A549 (cell line): ENCODE results near the gene MEF2B. TPM values are rescaled to one million over a fixed set of nuclear protein-coding genes. Genes with fewer than 3 reads are reported as not detected.

Experiments used
- ATAC-seq, 2 experiments: fragments of 200-7000 bp in 1 of 2; fragments of >200 bp in 1 of 2; cut with Nextera tagmentation in 1 of 2; cut with Tn5 transposase in 1 of 2; 3 replicates each; pipeline versions ENCODE4 v1.8.0 to v1.9.1; 2018 to 2020; ENCODE audit warnings: mild to moderate bottlenecking in 1 of 2, moderate library complexity in 1 of 2
- CTCF ChIA-PET: fragments of 300-600 bp; sonication (Branson Sonifier 250); formaldehyde crosslinking; extraction: SDS; loops from one replicate; lab custom pipeline; 2021; ENCODE audit warnings: antibody characterized with exemption, inconsistent platforms; lab: Yijun Ruan, JAX
- POLR2A ChIA-PET: fragments of 350-600 bp; formaldehyde crosslinking; extraction: SDS; loops from one replicate; lab custom pipeline; 2021; ENCODE audit warnings: antibody characterized with exemption, inconsistent platforms; lab: Yijun Ruan, JAX
- DNase-seq, 2 experiments: peaks; one replicate each; pipeline versions ENCODE4 v3.0.0 to v3.0.0-alpha.2; 2011 to 2016; ENCODE audit warnings: low read depth in 1 of 2, low spot score in 1 of 2
- FAIRE-seq: peaks from 2 replicates; lab custom pipeline; 2011; peaks lifted over from hg19 to GRCh38; lab: Jason Lieb, UNC
- H3K27ac ChIP-seq, 2 experiments: fragments of >200 bp; sonication (Bioruptor Twin); formaldehyde crosslinking; 3 replicates each; pipeline ENCODE4 v1.5.1; 2016 to 2017
- H3K4me1 ChIP-seq: fragments of >200 bp; sonication (Bioruptor Twin); formaldehyde crosslinking; 3 replicates; pipeline ENCODE4 v1.6.1; 2016
- H3K4me2 ChIP-seq: fragments of >200 bp; sonication (Bioruptor Twin); formaldehyde crosslinking; 3 replicates; pipeline ENCODE4 v1.6.1; 2016
- H3K4me3 ChIP-seq: fragments of >200 bp; sonication (Bioruptor Twin); formaldehyde crosslinking; 3 replicates; pipeline ENCODE4 v1.5.1; 2016
- H3K9me3 ChIP-seq: fragments of >200 bp; sonication (Bioruptor Twin); formaldehyde crosslinking; 3 replicates; pipeline ENCODE4 v1.6.1; 2016
- ATOH8 ChIP-seq: fragments of 250-450 bp; sonication (Bioruptor Pico); IDR thresholded peaks from 2 replicates; pipeline ENCODE4 v1.5.0; 2020; ENCODE audit warnings: low read depth, mild to moderate bottlenecking, moderate library complexity
- CBX2 ChIP-seq: fragments of 200-600 bp; sonication (generic); IDR thresholded peaks from 2 replicates; pipeline ENCODE4 v1.6.1; 2016; ENCODE audit warnings: low read depth, mild to moderate bottlenecking, borderline replicate concordance
- CBX8 ChIP-seq: fragments of 200-600 bp; sonication (generic); IDR thresholded peaks from 2 replicates; pipeline ENCODE4 v1.6.1; 2016
- CEBPB ChIP-seq, 2 experiments: fragments of >200 bp in 1 of 2; sonication (Bioruptor Twin) in 1 of 2; formaldehyde crosslinking in 1 of 2; IDR thresholded peaks; 2 replicates each; pipeline ENCODE4 v1.6.1; 2012 to 2016
- CHD4 ChIP-seq: fragments of 200-600 bp; sonication (generic); IDR thresholded peaks from 2 replicates; pipeline ENCODE4 v1.6.1; 2016; ENCODE audit warnings: antibody characterized with exemption, mild to moderate bottlenecking, borderline replicate concordance
- EHF ChIP-seq: fragments of 250-450 bp; sonication (Bioruptor Pico); IDR thresholded peaks from 2 replicates; pipeline ENCODE4 v1.5.0; 2020; ENCODE audit warnings: mild to moderate bottlenecking
- ELK1 ChIP-seq: fragments of 150-350 bp; IDR thresholded peaks from 2 replicates; pipeline ENCODE4 v1.6.1; 2014; ENCODE audit warnings: low read depth, mild to moderate bottlenecking, low read length
- FOSB ChIP-seq: fragments of 250-450 bp; sonication (Bioruptor Pico); IDR thresholded peaks from 2 replicates; pipeline ENCODE4 v1.5.0; 2020; ENCODE audit warnings: mild to moderate bottlenecking, moderate library complexity
- FOSL2 ChIP-seq, 2 experiments: fragments of 450-650 bp in 1 of 2; fragments of >200 bp in 1 of 2; sonication (Bioruptor Twin) in 1 of 2; formaldehyde crosslinking; IDR thresholded peaks; 2 replicates each; pipeline versions ENCODE4 v1.5.0 to v1.6.1; 2016 to 2020; ENCODE audit warnings: mild to moderate bottlenecking in 1 of 2, moderate library complexity in 1 of 2
- FOXS1 ChIP-seq: fragments of 250-450 bp; sonication (Bioruptor Pico); IDR thresholded peaks from 2 replicates; pipeline ENCODE4 v1.5.0; 2020; ENCODE audit warnings: mild to moderate bottlenecking, moderate library complexity
- GATA3 ChIP-seq: IDR thresholded peaks from 2 replicates; pipeline ENCODE4 v1.6.1; 2012; ENCODE audit warnings: borderline replicate concordance
- HOXB13 ChIP-seq: fragments of 250-450 bp; sonication (Bioruptor Pico); IDR thresholded peaks from 2 replicates; pipeline ENCODE4 v1.5.0; 2020; ENCODE audit warnings: low read depth, mild to moderate bottlenecking, moderate library complexity
- HOXB5 ChIP-seq: fragments of 250-450 bp; sonication (Bioruptor Pico); IDR thresholded peaks from 2 replicates; pipeline ENCODE4 v1.5.0; 2020; ENCODE audit warnings: mild to moderate bottlenecking, moderate library complexity
- JUN ChIP-seq, 2 experiments: fragments of >200 bp; sonication (Bioruptor Twin); formaldehyde crosslinking; IDR thresholded peaks; 2 replicates in 1 of 2; 3 replicates in 1 of 2; pipeline ENCODE4 v1.6.1; 2016 to 2017
- JUNB ChIP-seq: fragments of >200 bp; sonication (Bioruptor Twin); formaldehyde crosslinking; IDR thresholded peaks from 2 replicates; pipeline ENCODE4 v1.6.1; 2016
- KDM5A ChIP-seq: fragments of 200-600 bp; sonication (generic); IDR thresholded peaks from 2 replicates; pipeline ENCODE4 v1.6.1; 2016; ENCODE audit warnings: antibody characterized with exemption, mild to moderate bottlenecking
- MAX ChIP-seq: IDR thresholded peaks from 2 replicates; pipeline ENCODE4 v1.6.1; 2012
- MAZ ChIP-seq: fragments of 150-350 bp; IDR thresholded peaks from 2 replicates; pipeline ENCODE4 v1.6.1; 2014; ENCODE audit warnings: antibody characterized with exemption, low read depth, low read length, borderline replicate concordance
- NFE2L2 ChIP-seq: fragments of 150-350 bp; conservative IDR thresholded peaks from 2 replicates; pipeline ENCODE4 v1.6.1; 2014; ENCODE audit warnings: low read length
- NPAS2 ChIP-seq: fragments of 250-450 bp; sonication (Bioruptor Pico); IDR thresholded peaks from 2 replicates; pipeline ENCODE4 v1.8.0; 2022; ENCODE audit warnings: mild to moderate bottlenecking, moderate library complexity, borderline replicate concordance
- POLR2A ChIP-seq: IDR thresholded peaks from 2 replicates; pipeline ENCODE4 v1.6.1; 2012; ENCODE audit warnings: mild to moderate bottlenecking, low read length
- RCOR1 ChIP-seq: fragments of 150-350 bp; IDR thresholded peaks from 2 replicates; pipeline ENCODE4 v1.6.1; 2014; ENCODE audit warnings: antibody characterized with exemption, low read length, low read depth
- RFX5 ChIP-seq: fragments of 450-650 bp; IDR thresholded peaks from 2 replicates; pipeline ENCODE4 v1.7.1; 2014; ENCODE audit warnings: antibody characterized with exemption, mild to moderate bottlenecking, moderate library complexity
- RNF2 ChIP-seq: fragments of 200-600 bp; sonication (generic); IDR thresholded peaks from 2 replicates; pipeline ENCODE4 v1.6.1; 2016; ENCODE audit warnings: low read depth, mild to moderate bottlenecking, antibody characterized with exemption, moderate library complexity, borderline replicate concordance
- SMC3 ChIP-seq: fragments of >200 bp; sonication (Bioruptor Twin); formaldehyde crosslinking; IDR thresholded peaks from 3 replicates; pipeline ENCODE4 v1.6.1; 2018; ENCODE audit warnings: inconsistent platforms
- SREBF2 ChIP-seq: fragments of 450-650 bp; IDR thresholded peaks from 2 replicates; pipeline ENCODE4 v1.6.1; 2014; ENCODE audit warnings: mild to moderate bottlenecking, moderate library complexity
- TFCP2L1 ChIP-seq: fragments of 250-450 bp; sonication (Bioruptor Pico); IDR thresholded peaks from 2 replicates; pipeline ENCODE4 v1.5.0; 2021; ENCODE audit warnings: mild to moderate bottlenecking
- TP53 ChIP-seq: fragments of 250-450 bp; sonication (Bioruptor Pico); IDR thresholded peaks from 2 replicates; pipeline ENCODE4 v1.5.0; 2021; ENCODE audit warnings: mild to moderate bottlenecking, moderate library complexity
- ZC3H11A ChIP-seq: fragments of 450-650 bp; IDR thresholded peaks from 2 replicates; pipeline ENCODE4 v1.6.1; 2014; ENCODE audit warnings: antibody characterized with exemption, mild to moderate bottlenecking
- ZNF302 ChIP-seq: fragments of 250-450 bp; sonication (Bioruptor Pico); IDR thresholded peaks from 2 replicates; pipeline ENCODE4 v1.9.0; 2021; ENCODE audit warnings: inconsistent platforms, mild to moderate bottlenecking, moderate library complexity
- ZSCAN20 ChIP-seq: fragments of 250-450 bp; sonication (Bioruptor Pico); IDR thresholded peaks from 2 replicates; pipeline ENCODE4 v1.8.0; 2022; ENCODE audit warnings: mild to moderate bottlenecking, moderate library complexity
- WGBS: methylation state at CpG from one replicate; pipeline ENCODE4 v1.1.6; 2017; ENCODE audit errors: missing lambda C conversion rate; 5-methylcytosine and 5-hydroxymethylcytosine counted together
- polyA plus RNA-seq, 4 experiments: library from polyadenylated mRNA; depleted of rRNA in 3 of 4; stranded (reverse); fragments of >200 nt; fragmentation: RNase III in 1 of 4; extraction: RNeasy Plus Mini Kit Qiagen cat#74134 plus additional on column Dnase treatment in 1 of 4; gene quantifications; 2 replicates in 3 of 4; 3 replicates in 1 of 4; pipeline ENCODE4 v1.2.3, GENCODE V29; 2011 to 2017
- TF ChIP-seq, protein P1 (sequence below): fragments of 200-600 bp; sonication (generic); IDR thresholded peaks from 2 replicates; pipeline ENCODE4 v1.6.1; 2016; ENCODE audit warnings: antibody characterized with exemption, mild to moderate bottlenecking, moderate library complexity
- TF ChIP-seq, protein P2 (sequence below): fragments of 450-650 bp; IDR thresholded peaks from 2 replicates; pipeline ENCODE4 v1.6.1; 2014; ENCODE audit warnings: antibody characterized with exemption

The MEF2B gene
- polyA plus RNA-seq, 2 of the 4 experiments (the other 2 are of a cell fraction): 0.10 to 0.13 TPM

DNA sequence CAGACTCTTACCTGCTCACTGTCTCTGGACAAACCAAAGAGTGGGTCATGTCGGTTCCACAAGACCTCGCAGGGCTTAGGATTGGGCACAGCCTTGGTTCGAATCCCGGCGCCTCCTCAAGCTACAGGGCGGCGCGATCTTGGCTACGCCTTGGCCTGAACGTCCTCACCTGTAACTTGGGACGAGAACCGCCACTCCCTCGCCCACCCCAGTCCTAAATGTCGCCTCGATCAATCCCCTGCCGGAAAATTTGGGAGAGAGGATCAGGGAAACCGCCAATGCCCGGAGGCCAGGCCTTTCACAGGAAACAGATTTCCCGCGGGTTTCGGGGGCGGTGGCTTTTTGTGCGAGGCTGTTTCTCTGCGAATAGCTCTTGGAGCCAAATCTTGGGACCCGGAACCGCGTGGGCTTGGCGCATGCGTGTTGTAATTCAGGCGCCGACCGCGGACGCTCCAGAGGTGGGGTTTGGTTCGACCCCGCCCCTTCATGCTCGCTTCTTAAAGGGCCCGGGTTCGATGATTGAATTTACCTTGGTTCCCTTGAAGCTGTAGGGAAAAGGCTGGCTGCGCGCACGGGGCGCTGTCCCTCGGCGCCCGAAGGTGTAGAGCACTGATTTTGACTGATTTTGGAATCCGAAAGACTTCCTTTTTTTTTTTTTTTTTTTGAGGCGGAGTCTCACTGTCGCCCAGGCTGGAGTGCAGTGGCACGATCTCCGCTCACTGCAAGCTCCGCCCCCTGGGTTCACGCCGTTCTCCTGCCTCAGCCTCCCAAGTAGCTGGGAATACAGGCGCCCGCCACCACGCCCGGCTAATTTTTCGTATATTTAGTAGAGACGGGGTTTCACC, 33.2 kb upstream of the MEF2B start, which contains the start of gene NR2C2AP:
Gene NR2C2AP (minus strand): TSS at position 403 of the 845 bp plus-strand sequence. CDS start 354 bp downstream, at position 49.
- Histone ChIP-seq H3K4me3 (peak within 1 kb of the TSS; percentile 84), H3K27ac (peak within 1 kb of the TSS; percentile 88), H3K4me2 (peak within 1 kb of the TSS; percentile 97), H3K9me3 (no peaks in the 10 kb centered on the region), H3K4me1 (0 out of 3 replicates have a peak, but pooled peaks cover 7% of the 10 kb centered on the region)
- 3% methylated on average over 37 of the region's 60 CpGs for WGBS
- ATAC-seq: peak; percentile 80 to 91
- CTCF ChIA-PET: interaction anchor here (0.6 to 2.5 kb wide), 5 partner anchors 14 to 143 kb away, joined by 3 to 9 read pairs (median 3); no protein-coding TSS in a partner anchor
- no peak for FAIRE-seq
- POLR2A ChIA-PET: interaction anchor here (0.5 to 1.2 kb wide), 4 partner anchors 11 to 220 kb away, joined by 3 to 19 read pairs (median 4); partner anchors contain the start of genes BORCS8 and RFXANK
- peak; percentile 91 to 92 for DNase-seq
- TF ChIP-seq CBX8 (no peak), ZNF302 (CRISPR knock-in tag) (no peak), MAZ (no peak), HOXB13 (CRISPR knock-in tag) (no peak), EHF (CRISPR knock-in tag) (no peak), RFX5 (no peak), FOSB (CRISPR knock-in tag) (no peak), CBX2 (no peak), HOXB5 (no peak), FOXS1 (CRISPR knock-in tag) (no peak), SMC3 (no peak), NFE2L2 (no peak), RCOR1 (no peak), MAX (peak; percentile 84; the same call in 1 of the 2 replicates), ELK1 (no peak), GATA3 (no peak), CHD4 (no peak), JUNB (no peak), TP53 (CRISPR knock-in tag) (no peak), ZSCAN20 (CRISPR knock-in tag) (no peak), CEBPB (IDR thresholded peaks at IDR 0.05) (no peak), RNF2 (no peak), NPAS2 (CRISPR knock-in tag) (no peak), POLR2A (peak; percentile 13; the same call in 1 of the 2 replicates), JUN (IDR thresholded peaks at IDR 0.05) (peak in 1 of 2 experiments; percentile 33; a peak in 1 of 5 replicates), KDM5A (no peak), FOSL2 (IDR thresholded peaks at IDR 0.05) (no peak), FOSL2 (CRISPR knock-in tag; IDR thresholded peaks at IDR 0.05) (no peak), ATOH8 (CRISPR knock-in tag) (no peak), TFCP2L1 (CRISPR knock-in tag) (no peak), SREBF2 (no peak), ZC3H11A (no peak)
- TF ChIP-seq, protein P1, sequence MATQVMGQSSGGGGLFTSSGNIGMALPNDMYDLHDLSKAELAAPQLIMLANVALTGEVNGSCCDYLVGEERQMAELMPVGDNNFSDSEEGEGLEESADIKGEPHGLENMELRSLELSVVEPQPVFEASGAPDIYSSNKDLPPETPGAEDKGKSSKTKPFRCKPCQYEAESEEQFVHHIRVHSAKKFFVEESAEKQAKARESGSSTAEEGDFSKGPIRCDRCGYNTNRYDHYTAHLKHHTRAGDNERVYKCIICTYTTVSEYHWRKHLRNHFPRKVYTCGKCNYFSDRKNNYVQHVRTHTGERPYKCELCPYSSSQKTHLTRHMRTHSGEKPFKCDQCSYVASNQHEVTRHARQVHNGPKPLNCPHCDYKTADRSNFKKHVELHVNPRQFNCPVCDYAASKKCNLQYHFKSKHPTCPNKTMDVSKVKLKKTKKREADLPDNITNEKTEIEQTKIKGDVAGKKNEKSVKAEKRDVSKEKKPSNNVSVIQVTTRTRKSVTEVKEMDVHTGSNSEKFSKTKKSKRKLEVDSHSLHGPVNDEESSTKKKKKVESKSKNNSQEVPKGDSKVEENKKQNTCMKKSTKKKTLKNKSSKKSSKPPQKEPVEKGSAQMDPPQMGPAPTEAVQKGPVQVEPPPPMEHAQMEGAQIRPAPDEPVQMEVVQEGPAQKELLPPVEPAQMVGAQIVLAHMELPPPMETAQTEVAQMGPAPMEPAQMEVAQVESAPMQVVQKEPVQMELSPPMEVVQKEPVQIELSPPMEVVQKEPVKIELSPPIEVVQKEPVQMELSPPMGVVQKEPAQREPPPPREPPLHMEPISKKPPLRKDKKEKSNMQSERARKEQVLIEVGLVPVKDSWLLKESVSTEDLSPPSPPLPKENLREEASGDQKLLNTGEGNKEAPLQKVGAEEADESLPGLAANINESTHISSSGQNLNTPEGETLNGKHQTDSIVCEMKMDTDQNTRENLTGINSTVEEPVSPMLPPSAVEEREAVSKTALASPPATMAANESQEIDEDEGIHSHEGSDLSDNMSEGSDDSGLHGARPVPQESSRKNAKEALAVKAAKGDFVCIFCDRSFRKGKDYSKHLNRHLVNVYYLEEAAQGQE: no peak
- TF ChIP-seq, protein P2, sequence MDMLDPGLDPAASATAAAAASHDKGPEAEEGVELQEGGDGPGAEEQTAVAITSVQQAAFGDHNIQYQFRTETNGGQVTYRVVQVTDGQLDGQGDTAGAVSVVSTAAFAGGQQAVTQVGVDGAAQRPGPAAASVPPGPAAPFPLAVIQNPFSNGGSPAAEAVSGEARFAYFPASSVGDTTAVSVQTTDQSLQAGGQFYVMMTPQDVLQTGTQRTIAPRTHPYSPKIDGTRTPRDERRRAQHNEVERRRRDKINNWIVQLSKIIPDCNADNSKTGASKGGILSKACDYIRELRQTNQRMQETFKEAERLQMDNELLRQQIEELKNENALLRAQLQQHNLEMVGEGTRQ: no peak
